PC-9 (cell line): ENCODE results near the gene ZNF333. TPM values are rescaled to one million over a fixed set of nuclear protein-coding genes. Genes with fewer than 3 reads are reported as not detected.
"Not testable (repeated sequence)": the region's sequence is repeated elsewhere in the genome, so short reads cannot be mapped to it uniquely, and the experiment has no call there.

Experiments
- BruUV-seq: library from RNA; stranded (reverse); fragments of 400-500 nt; replicated peaks from 2 replicates; lab custom pipeline; 2021; lab: Mats Ljungman, UMichigan
- CTCF ChIA-PET: fragments of 300-600 bp; sonication (Branson Sonifier 250); formaldehyde crosslinking; loops from one replicate; lab custom pipeline; 2022; ENCODE audit warnings: antibody characterized with exemption; lab: Charles Lee
- POLR2A ChIA-PET: fragments of 300-600 bp; sonication (Branson Sonifier 250); formaldehyde crosslinking; loops from one replicate; lab custom pipeline; 2022; ENCODE audit warnings: antibody characterized with exemption; ENCODE audit not compliant: unreplicated experiment; lab: Charles Lee
- DNase-seq, 2 experiments: peaks; one replicate each; pipeline versions ENCODE4 v3.0.0 to v3.0.0-alpha.2; 2015 to 2022; ENCODE audit warnings: mixed read lengths in 1 of 2
- H2AFZ ChIP-seq: fragments of 200-600 bp; sonication (generic); 2 replicates; pipeline ENCODE4 v1.8.1; 2017; ENCODE audit warnings: antibody characterized with exemption
- H3F3A ChIP-seq: fragments of 200-600 bp; sonication (generic); 2 replicates; pipeline ENCODE4 v1.8.1; 2017; ENCODE audit warnings: antibody characterized with exemption, mild to moderate bottlenecking, low read depth; ENCODE audit not compliant: insufficient read depth
- H3K27ac ChIP-seq: fragments of 200-600 bp; sonication (generic); 2 replicates; pipeline ENCODE4 v1.6.1; 2016; ENCODE audit warnings: mixed run types
- H3K27me3 ChIP-seq: fragments of 200-600 bp; sonication (generic); 2 replicates; pipeline ENCODE4 v1.6.1; 2016; ENCODE audit warnings: low read depth, mixed run types; ENCODE audit not compliant: insufficient read depth
- H3K36me3 ChIP-seq: fragments of 200-600 bp; sonication (generic); 2 replicates; pipeline ENCODE4 v1.6.1; 2016; ENCODE audit warnings: low read depth, mixed run types
- H3K4me1 ChIP-seq: fragments of 200-600 bp; sonication (generic); replicated peaks from 2 replicates; pipeline ENCODE4 v1.6.1; 2016; ENCODE audit warnings: mixed run types; ENCODE audit not compliant: insufficient read depth
- H3K4me2 ChIP-seq: fragments of 200-600 bp; sonication (generic); 2 replicates; pipeline ENCODE4 v1.6.1; 2017; ENCODE audit warnings: mixed run types
- H3K4me3 ChIP-seq: fragments of 200-600 bp; sonication (generic); 2 replicates; pipeline ENCODE4 v1.6.1; 2016; ENCODE audit warnings: mixed run types
- H3K79me2 ChIP-seq: fragments of 200-600 bp; sonication (generic); 2 replicates; pipeline ENCODE4 v1.6.1; 2017; ENCODE audit warnings: low read depth, mixed run types
- H3K9me2 ChIP-seq: fragments of 200-600 bp; sonication (generic); 2 replicates; pipeline ENCODE4 v1.8.1; 2017; ENCODE audit warnings: mild to moderate bottlenecking; ENCODE audit not compliant: insufficient read depth
- H3K9me3 ChIP-seq: fragments of 200-600 bp; sonication (generic); 2 replicates; pipeline ENCODE4 v1.8.1; 2016; ENCODE audit warnings: low read depth; ENCODE audit not compliant: insufficient read depth
- H4K20me1 ChIP-seq: fragments of 200-600 bp; sonication (generic); 2 replicates; pipeline ENCODE4 v1.8.1; 2017; ENCODE audit not compliant: insufficient read depth
- CTCF ChIP-seq: fragments of 200-600 bp; sonication (generic); conservative IDR thresholded peaks from 2 replicates; pipeline ENCODE4 v1.6.1; 2017; ENCODE audit warnings: mixed run types, antibody characterized with exemption, mild to moderate bottlenecking, moderate library complexity
- EZH2 ChIP-seq: fragments of 200-600 bp; sonication (generic); IDR thresholded peaks from 2 replicates; pipeline ENCODE4 v1.8.0; 2017; ENCODE audit warnings: antibody characterized with exemption, low read depth
- intact Hi-C: fragments of 100-400 bp; cut with micrococcal nuclease; formaldehyde crosslinking; loops from one replicate; pipeline ENCODE4 v1.10.0; 2022; ENCODE audit not compliant: unreplicated experiment
- total RNA-seq: library from RNA; stranded (reverse); gene quantifications from 2 replicates; pipeline ENCODE4 v1.2.3, GENCODE V29; 2021

The ZNF333 gene
- total RNA-seq, 1 experiment from 2014 or later, result 10.1 TPM

GRCh38 chr19:14779151-14779550 is 89.3 kb downstream of the ZNF333 start:
- Histone ChIP-seq H3K9me3 (no peaks in the 10 kb centered on the region), H3K27ac (no peak overlapping the region), H2AFZ (no peak overlapping the region), H3K36me3 (no peaks in the 10 kb centered on the region), H3K9me2 (no peaks in the 10 kb centered on the region), H3K4me2 (no peak overlapping the region), H3K4me1 (no peaks in the 10 kb centered on the region; the same call in 1 of the 2 replicates), H3K79me2 (no peaks in the 10 kb centered on the region), H3F3A (no peaks in the 10 kb centered on the region), H3K4me3 (no peak overlapping the region), H3K27me3 (no peaks in the 10 kb centered on the region), H4K20me1 (no peaks in the 10 kb centered on the region)
- no TSS peak for BruUV-seq
- no peak for DNase-seq
- CTCF ChIA-PET, result no interaction called here
- intact Hi-C loops, result no loop called here
- TF ChIP-seq CTCF, result no peak
- TF ChIP-seq EZH2, result no peak
- POLR2A ChIA-PET, result interaction anchor here (0.6 kb wide), 1 partner anchor 205 kb away, joined by 5 read pairs; no protein-coding TSS in a partner anchor

- CTCF ChIA-PET, result interaction anchor here (0.7 kb wide), 1 partner anchor 89 kb away, joined by 3 read pairs; no protein-coding TSS in a partner anchor
- H2AFZ ChIP-seq, H3K27me3 ChIP-seq, H3K27ac ChIP-seq, H3K36me3 ChIP-seq, H4K20me1 ChIP-seq, BruUV-seq, H3K79me2 ChIP-seq, DNase-seq, H3K9me2 ChIP-seq, intact Hi-C loops, H3K4me3 ChIP-seq, H3K9me3 ChIP-seq, H3K4me1 ChIP-seq, H3K4me2 ChIP-seq, H3F3A ChIP-seq: not testable (repeated sequence)
- POLR2A ChIA-PET, result interaction anchor here (0.6 kb wide), 1 partner anchor 11 kb away, joined by 3 read pairs; no protein-coding TSS in a partner anchor
Observed at GRCh38 chr19:14780622-14781225, 90.9 kb downstream of the ZNF333 start.

GRCh38 chr19:14781713-14782536 is 92.1 kb downstream of the ZNF333 start:
- H3K79me2 ChIP-seq, H3K27me3 ChIP-seq, CTCF ChIA-PET, H3K36me3 ChIP-seq, BruUV-seq, H2AFZ ChIP-seq, H3F3A ChIP-seq, H4K20me1 ChIP-seq, H3K27ac ChIP-seq, H3K9me3 ChIP-seq, DNase-seq, H3K9me2 ChIP-seq, H3K4me2 ChIP-seq, H3K4me3 ChIP-seq, intact Hi-C loops, H3K4me1 ChIP-seq: not testable (repeated sequence)
- POLR2A ChIA-PET, result interaction anchor here (0.7 kb wide), 1 partner anchor 516 kb away, joined by 3 read pairs; no protein-coding TSS in a partner anchor
